Cardiac fibroblast (primary cell): ENCODE measurements around the gene SLC29A3.

Experiments
- DNase-seq, 2 donors: peaks; one replicate each; pipeline versions ENCODE4 v3.0.0 to v3.0.0-alpha.2; 2010; ENCODE audit warnings: low read depth in 2 of 2
- H3K4me3 ChIP-seq, 2 donors: replicated peaks in 1 of 2; 1 replicate in 1 of 2; 2 replicates in 1 of 2; pipeline ENCODE4 v1.5.1; 2011; ENCODE audit warnings: low read depth in 2 of 2, low read length in 2 of 2, mild to moderate bottlenecking in 2 of 2, moderate library complexity in 1 of 2
- CTCF ChIP-seq: IDR thresholded peaks from one replicate; pipeline ENCODE4 v1.5.1; 2011; ENCODE audit warnings: low read depth, mild to moderate bottlenecking, low read length, inconsistent platforms

Gene SLC29A3

DNA sequence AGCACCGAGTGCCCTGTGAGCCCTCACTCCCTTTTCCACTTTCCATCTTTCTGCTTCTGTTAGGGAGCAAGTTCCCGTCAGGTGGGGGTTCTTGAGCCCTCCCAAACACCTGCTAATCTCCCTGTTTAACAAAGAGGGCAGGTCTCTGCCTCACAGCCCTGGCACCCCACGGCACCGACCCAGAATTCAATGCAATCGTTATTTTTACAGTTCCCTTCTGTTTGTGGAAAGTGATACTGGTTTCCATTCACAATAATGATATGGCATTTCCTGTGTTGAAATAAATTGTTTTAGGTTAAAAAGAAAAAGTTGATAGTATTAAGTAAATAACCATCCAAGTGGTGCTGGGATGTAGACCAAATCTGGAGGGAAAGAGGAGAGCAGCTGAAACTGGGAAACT, 38.8 kb upstream of the SLC29A3 start:
- no peak for TF ChIP-seq CTCF
- DNase-seq, result no peak

GRCh38 chr10:71280825-71281224, 38.2 kb upstream of the SLC29A3 start:
- H3K4me3 ChIP-seq, result no peak overlapping the region
- no peak for TF ChIP-seq CTCF
- no peak for DNase-seq

More for the DNA sequence above, 38.8 kb upstream of the SLC29A3 start:
- no peak overlapping the region for H3K4me3 ChIP-seq

GRCh38 chr10:71281646-71282322, 37.3 kb upstream of the SLC29A3 start:
- no peak for DNase-seq
- no peak for TF ChIP-seq CTCF

DNA sequence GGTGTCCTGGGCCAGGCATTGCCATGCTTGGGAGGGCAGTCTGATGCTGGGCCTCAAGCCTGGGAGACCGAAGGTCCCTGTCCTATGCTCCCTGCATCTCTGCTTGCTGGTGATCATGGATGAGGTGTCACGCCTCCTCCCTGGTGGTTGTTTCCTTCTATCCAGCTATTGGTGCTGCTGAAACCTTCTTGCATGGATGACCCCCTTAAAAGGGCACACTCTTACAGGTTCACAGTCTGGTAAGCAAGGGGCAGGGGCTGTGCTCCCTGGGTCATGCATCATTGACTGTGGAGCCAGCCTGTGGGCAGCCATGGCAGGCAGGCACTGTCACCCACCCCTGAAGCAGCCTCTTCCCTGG, 36.8 kb upstream of the SLC29A3 start:
- no peak for TF ChIP-seq CTCF
- DNase-seq, result no peak
- H3K4me3 ChIP-seq, result no peak overlapping the region

More at GRCh38 chr10:71281646-71282322, 37.3 kb upstream of the SLC29A3 start:
- no peak overlapping the region for H3K4me3 ChIP-seq

- no peak for DNase-seq
- TF ChIP-seq CTCF, result no peak
- no peak overlapping the region for H3K4me3 ChIP-seq
These were observed 35.6 kb upstream of the SLC29A3 start for GRCh38 chr10:71283410-71283809.

GRCh38 chr10:71283876-71284275, 35.2 kb upstream of the SLC29A3 start:
- TF ChIP-seq CTCF, result no peak
- no peak for DNase-seq
- no peak overlapping the region for H3K4me3 ChIP-seq
